Prostate gland (tissue), 2 donors: ENCODE data around the gene OTOP2.

ENCODE experiments used
- POLR2AphosphoS5 ChIP-seq: sonication (generic); formaldehyde crosslinking; IDR thresholded peaks from one replicate; pipeline ENCODE4 v1.6.1; 2017; ENCODE audit warnings: antibody characterized with exemption
- TF ChIP-seq, protein P1 (sequence below), 4 experiments: fragments of 200-600 bp in 2 of 4; fragments of 450-650 bp in 2 of 4; sonication (generic) in 2 of 4; IDR thresholded peaks; 1 replicate in 3 of 4; 2 replicates in 1 of 4; pipeline ENCODE4 v1.5.1; 2016 to 2019; ENCODE audit warnings: antibody characterized with exemption in 4 of 4, mild to moderate bottlenecking in 2 of 4, moderate library complexity in 2 of 4

DNA sequence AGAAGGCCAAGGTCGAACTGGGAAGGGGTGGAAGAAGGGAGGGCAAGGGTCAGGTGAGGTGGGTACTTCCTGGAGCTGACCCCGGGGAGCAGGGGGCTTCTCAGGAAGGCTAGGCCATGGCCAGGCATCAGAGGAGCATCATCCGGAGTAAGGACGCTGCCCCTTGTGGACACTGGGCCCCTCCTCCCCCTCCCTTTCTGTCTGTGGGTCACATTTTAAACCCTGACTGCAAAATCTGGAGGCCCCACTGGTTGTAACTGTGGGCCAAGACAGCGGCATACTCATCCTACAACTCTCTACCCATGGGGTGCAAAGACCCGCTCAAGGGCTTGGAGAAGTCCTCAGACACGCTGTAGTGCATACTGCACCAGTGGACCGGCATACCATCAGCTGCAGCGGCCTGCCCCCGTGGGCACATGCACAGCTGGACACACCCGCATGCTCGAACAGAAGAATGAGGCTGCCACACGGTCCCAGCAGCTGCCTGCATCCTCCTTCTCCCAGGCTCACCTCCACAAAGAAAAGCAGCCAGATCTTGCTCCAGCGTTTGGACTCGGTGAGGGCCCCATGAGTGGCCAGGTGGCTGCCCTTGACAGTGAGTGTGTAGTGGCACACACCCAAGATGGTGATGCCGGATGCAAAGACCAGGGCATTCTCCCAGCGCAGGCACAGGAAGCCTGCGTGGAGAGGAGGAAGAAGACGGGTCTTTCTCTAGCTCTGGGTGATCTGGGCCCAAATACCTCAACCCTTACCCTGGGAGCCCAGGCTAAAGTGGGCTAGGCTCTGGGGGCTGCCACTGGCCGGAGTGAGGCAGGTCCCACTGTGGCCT is 31.8 kb upstream of the OTOP2 start:
- TF ChIP-seq POLR2AphosphoS5: no peak
- TF ChIP-seq, protein P1, sequence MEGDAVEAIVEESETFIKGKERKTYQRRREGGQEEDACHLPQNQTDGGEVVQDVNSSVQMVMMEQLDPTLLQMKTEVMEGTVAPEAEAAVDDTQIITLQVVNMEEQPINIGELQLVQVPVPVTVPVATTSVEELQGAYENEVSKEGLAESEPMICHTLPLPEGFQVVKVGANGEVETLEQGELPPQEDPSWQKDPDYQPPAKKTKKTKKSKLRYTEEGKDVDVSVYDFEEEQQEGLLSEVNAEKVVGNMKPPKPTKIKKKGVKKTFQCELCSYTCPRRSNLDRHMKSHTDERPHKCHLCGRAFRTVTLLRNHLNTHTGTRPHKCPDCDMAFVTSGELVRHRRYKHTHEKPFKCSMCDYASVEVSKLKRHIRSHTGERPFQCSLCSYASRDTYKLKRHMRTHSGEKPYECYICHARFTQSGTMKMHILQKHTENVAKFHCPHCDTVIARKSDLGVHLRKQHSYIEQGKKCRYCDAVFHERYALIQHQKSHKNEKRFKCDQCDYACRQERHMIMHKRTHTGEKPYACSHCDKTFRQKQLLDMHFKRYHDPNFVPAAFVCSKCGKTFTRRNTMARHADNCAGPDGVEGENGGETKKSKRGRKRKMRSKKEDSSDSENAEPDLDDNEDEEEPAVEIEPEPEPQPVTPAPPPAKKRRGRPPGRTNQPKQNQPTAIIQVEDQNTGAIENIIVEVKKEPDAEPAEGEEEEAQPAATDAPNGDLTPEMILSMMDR (IDR thresholded peaks at IDR 0.05): no peak
